ENCODE data around the gene FAM180A.

The FAM180A gene

DNA sequence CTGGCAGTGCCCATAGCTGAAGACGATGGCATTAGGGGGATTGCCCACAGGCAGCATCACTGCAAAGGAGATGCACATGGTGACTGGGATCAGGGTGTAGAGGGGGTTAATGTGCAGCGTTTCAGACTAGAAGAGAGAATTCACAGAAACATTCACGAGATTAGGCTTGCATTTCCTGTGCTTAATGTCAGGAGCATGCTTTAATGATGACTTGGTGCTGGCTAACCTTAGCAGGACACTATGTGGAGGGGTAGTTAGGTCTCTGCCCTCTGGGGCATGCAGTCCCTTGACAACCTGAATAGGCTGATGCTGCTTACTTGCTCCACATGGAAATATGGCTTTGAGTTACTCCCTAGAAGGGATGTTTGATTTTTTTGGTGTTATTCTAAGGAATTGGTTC is 64.5 kb downstream of the FAM180A start:
- TF ChIP-seq, protein P1, sequence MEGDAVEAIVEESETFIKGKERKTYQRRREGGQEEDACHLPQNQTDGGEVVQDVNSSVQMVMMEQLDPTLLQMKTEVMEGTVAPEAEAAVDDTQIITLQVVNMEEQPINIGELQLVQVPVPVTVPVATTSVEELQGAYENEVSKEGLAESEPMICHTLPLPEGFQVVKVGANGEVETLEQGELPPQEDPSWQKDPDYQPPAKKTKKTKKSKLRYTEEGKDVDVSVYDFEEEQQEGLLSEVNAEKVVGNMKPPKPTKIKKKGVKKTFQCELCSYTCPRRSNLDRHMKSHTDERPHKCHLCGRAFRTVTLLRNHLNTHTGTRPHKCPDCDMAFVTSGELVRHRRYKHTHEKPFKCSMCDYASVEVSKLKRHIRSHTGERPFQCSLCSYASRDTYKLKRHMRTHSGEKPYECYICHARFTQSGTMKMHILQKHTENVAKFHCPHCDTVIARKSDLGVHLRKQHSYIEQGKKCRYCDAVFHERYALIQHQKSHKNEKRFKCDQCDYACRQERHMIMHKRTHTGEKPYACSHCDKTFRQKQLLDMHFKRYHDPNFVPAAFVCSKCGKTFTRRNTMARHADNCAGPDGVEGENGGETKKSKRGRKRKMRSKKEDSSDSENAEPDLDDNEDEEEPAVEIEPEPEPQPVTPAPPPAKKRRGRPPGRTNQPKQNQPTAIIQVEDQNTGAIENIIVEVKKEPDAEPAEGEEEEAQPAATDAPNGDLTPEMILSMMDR (IDR thresholded peaks at IDR 0.05): no peak

DNA sequence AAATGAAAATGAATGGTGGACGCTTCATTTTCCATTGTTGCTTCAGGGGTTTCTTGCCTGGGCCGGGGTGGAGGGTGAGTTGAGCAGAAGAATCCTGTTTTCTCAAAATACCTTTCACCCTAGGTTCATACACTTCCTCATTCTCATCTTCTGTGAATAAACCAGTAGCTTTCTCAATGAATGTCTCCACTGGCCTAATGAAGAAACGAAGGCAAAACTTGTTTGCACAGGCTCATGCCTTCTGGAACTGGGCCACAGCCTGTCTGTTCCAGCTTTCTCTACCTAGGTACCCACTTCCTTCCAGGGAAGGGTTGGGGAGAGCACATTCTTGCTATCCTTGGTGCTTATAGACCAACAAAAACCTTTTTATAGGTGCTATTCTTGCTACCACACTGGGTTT is 65.0 kb downstream of the FAM180A start:
- TF ChIP-seq, protein P1 (IDR thresholded peaks at IDR 0.05): no peak

GRCh38 chr7:135682191-135682590 is 66.4 kb downstream of the FAM180A start:
- TF ChIP-seq, protein P1 (IDR thresholded peaks at IDR 0.05): no peak

- TF ChIP-seq, protein P1 (IDR thresholded peaks at IDR 0.05): no peak
Measured at GRCh38 chr7:135681762-135682161, 66.9 kb downstream of the FAM180A start.

Data from LNCAP (cell line).